Omental fat pad (tissue), 4 donors: Measurements from ENCODE around the gene LINGO3. TPM values are rescaled to one million over a fixed set of nuclear protein-coding genes. Genes with fewer than 3 reads are reported as not detected.

Experiments used
- ATAC-seq: fragments of 150-250 bp; one replicate; pipeline ENCODE4 v1.9.1; 2016; ENCODE audit warnings: mild to moderate bottlenecking, moderate library complexity; ENCODE audit not compliant: low FRiP score
- DNase-seq: peaks from one replicate; pipeline ENCODE4 v3.0.0-alpha.2; 2019; ENCODE audit warnings: low spot score
- total RNA-seq, 4 donors: library from RNA; depleted of rRNA; stranded (reverse); fragments of >200 nt; gene quantifications; one replicate each; pipeline ENCODE4 v1.1.0, GENCODE V29; 2016
- TF ChIP-seq, protein P1 (sequence below), 3 donors: fragments of 450-650 bp; IDR thresholded peaks; one replicate each; pipeline ENCODE4 v1.5.1; 2016 to 2017; ENCODE audit warnings: antibody characterized with exemption in 3 of 3, mild to moderate bottlenecking in 3 of 3, moderate library complexity in 2 of 3

The LINGO3 gene
- total RNA-seq, 4 donors from 2014 or later: 0.19 TPM; not detected in 3

DNA sequence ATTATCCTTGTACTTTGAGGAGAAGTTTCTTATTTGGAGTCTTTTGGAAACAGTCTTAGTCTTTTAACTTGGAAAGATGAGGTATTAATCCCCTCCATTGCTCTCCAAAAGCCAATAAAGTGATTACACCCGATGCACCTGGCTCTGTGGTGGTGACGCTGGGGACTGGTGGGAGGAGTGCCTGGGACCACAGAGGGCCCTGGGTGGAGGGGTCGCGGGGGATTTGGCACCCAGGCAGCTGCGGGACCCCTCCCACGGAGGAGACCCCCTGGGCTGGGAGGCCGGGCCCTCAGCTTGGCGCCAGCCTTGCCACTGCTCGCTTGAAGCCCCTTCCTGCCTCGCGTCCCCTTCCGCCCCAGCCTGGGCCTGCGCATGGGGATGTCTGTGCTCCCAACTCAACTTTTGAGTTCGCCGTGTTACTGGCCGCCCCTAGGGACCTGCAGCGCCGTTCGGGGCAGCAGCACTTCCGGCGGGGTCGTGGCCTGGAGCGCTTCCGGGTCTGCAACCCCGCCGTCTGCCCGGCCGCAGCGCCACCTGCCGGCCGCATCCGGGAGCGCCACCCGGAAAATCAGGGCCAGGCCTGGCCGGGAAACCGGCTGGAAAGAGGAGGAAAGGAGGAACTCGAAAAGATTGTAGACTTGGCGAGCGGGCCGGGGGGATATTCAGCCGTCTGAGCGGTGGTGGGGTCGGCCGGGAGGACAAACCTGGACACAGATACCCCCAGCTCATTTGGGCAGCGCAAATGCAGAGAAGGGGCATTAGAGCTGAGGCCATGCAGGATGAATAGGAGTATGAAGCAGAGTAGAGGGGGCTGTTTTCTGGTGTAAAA is 34.4 kb downstream of the LINGO3 start:
- DNase-seq (peak; percentile 61), ATAC-seq (no peak)
- TF ChIP-seq, protein P1, sequence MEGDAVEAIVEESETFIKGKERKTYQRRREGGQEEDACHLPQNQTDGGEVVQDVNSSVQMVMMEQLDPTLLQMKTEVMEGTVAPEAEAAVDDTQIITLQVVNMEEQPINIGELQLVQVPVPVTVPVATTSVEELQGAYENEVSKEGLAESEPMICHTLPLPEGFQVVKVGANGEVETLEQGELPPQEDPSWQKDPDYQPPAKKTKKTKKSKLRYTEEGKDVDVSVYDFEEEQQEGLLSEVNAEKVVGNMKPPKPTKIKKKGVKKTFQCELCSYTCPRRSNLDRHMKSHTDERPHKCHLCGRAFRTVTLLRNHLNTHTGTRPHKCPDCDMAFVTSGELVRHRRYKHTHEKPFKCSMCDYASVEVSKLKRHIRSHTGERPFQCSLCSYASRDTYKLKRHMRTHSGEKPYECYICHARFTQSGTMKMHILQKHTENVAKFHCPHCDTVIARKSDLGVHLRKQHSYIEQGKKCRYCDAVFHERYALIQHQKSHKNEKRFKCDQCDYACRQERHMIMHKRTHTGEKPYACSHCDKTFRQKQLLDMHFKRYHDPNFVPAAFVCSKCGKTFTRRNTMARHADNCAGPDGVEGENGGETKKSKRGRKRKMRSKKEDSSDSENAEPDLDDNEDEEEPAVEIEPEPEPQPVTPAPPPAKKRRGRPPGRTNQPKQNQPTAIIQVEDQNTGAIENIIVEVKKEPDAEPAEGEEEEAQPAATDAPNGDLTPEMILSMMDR (IDR thresholded peaks at IDR 0.05): peak in 2 of 3 donors; percentile 75 to 78

DNA sequence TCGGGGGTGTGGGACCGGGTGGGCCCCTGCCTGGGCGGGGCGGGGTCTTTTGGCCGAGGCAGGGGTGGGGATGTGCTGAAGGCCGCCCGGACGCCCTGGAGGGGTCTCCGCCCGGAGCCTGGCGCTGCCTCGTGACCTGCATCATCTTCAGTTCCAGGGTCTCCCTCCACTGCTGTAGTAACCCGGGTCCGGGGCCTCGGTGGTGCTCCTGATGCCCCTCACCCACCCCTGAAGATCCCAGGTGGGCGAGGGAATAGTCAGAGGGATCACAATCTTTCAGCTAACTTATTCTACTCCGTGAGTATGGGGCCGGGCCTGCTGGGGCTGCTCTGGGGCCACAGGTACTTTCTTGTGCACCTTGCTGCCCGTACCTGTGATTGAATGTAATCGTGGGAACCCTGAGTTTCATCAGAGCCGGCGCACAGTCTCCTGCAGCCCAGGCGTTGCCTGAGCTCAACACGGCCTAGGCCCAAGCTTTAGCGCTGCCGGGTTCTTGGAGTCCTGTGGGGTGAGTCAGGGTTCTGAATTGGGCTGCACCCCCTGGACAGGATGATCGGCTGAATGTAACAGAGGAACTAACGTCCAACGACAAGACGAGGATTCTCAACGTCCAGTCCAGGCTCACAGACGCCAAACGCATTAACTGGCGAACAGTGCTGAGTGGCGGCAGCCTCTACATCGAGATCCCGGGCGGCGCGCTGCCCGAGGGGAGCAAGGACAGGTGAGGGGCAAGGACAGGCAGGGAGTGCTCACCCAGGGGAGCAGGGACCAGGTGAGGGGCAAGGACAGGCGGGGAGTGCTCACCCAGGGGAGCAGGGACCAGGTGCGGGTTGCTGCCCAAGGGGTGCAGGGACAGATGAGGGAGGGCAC is 36.5 kb downstream of the LINGO3 start:
- ATAC-seq: no peak
- TF ChIP-seq, protein P1 (IDR thresholded peaks at IDR 0.05): no peak
- no peak for DNase-seq

DNA sequence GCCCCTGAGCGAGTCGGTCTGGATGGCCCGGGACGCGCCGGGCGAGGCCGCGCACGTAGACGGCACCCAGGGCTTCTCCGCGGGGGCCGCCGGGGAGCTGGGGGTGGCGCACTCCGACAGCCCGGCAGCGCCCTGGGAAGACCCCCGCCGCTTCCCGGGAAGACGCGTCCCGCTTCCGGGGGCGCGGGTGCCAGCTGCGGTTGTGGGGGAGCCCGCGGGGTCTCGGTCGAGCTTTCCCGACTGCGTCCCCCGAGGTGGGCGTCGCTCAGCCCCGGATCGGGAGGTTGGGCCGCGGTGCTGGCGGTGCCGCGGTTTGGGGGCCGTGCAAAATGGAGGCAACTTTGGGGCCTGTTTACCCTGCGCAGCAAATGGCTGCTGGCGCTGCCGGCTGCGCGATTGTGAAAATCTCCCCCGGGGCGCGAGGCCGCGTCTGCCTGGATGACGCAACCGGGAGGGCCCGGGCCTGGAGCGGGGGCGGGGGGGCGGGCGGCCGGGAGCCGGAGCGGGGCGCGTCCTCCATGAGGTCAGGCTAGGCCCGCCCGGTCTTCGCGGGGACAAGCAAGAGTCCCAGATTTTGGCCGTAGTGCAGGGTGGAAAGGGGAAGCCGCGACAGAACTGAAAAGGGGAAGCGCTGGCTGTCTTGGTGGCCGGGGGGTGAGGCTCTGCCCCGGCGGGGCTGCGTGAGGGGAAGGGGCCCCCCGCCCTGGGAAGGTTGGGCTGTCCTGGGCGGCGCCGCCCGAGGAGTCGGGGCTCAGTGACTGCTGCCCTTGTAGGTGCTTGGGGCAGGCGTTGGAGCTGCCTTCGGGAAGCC is 37.3 kb downstream of the LINGO3 start:
- TF ChIP-seq, protein P1 (IDR thresholded peaks at IDR 0.05): no peak
- ATAC-seq: peak; percentile 25
- peak; percentile 62 for DNase-seq

DNA sequence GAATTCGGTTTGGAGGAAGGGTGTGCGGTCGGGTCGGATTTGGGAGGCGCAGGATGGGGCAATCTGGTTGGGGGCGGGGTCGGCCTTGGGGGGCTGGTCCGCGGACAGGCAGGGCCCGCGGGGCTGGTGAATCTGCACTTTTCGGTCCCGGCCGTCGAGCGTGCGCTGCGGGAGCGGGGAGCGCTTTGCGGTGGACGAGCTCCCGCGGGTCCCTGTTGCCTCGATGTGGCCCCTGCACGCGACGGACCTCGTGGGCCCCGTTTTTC is 37.9 kb downstream of the LINGO3 start:
- DNase-seq: peak; percentile 37
- no peak for ATAC-seq
- TF ChIP-seq, protein P1 (IDR thresholded peaks at IDR 0.05): no peak

DNA sequence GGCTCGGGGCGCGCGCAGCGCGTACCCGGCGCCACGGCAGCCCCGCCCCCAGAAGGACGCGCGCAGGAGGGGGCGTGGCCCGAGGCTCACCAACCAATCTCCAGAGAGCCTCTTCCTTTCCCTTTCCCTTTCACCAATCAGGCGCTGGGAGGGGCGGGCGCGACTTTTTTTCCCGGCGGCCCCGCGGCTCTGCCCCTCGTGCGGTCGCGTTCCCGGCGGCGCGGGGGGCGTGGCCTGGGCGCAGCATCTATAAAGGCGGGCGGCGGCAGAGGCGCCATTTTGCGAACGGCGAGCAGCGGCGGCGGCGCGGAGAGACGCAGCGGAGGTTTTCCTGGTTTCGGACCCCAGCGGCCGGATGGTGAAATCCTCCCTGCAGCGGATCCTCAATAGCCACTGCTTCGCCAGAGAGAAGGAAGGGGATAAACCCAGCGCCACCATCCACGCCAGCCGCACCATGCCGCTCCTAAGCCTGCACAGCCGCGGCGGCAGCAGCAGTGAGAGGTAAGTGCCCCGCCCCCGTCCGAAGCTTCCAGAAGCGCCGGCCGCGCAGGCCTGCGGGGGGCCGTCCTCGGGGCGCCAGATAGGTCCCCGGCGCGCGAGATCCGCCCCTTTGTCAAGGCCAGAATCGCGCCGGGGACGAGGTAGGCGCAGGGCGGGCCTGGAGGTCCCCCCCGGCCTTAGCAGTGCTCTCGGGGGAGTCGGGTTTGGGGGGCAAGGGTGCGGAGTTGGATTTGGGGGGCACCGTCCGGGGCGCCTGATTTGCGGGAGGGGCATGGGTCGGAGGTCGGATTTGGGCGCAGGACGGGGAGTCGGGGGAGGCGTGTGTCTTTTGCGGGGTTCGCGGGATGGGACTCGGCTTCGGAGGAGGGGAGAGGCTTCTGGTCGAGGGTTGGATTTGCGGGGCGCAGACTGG is 38.5 kb downstream of the LINGO3 start:
- DNase-seq: peak; percentile 89
- TF ChIP-seq, protein P1 (IDR thresholded peaks at IDR 0.05): no peak
- ATAC-seq: peak; percentile 86

DNA sequence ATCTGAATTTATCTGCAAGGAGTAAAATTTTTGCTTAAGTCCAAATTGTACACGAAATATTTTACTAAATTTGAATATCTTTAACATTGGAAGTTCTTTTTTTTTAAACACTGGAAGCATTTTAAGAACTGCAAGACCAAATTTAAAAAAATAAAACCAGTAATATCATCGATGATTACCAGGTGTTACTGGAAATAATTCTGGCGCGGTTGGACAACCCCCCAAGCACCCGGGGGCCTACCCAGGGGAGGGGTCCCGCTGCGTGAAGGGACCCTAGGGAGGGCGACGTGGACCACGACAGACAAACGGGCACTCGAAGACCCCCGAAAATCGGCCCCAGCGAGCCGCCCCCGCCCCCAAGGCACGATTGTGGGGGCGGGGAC is 39.1 kb downstream of the LINGO3 start:
- TF ChIP-seq, protein P1 (IDR thresholded peaks at IDR 0.05): no peak
- DNase-seq (no peak), ATAC-seq (no peak)
